Activated T-helper 1 cell treated with anti-CD3 and anti-CD28 coated beads, Interleukin-2, amount 50 U/mL, for 16 hours (primary cell): ENCODE measurements around the gene PTPRR.

Experiments
- DNase-seq, 2 donors: peaks; one replicate each; pipeline ENCODE4 v3.0.0-alpha.2; 2020; ENCODE audit warnings: low read depth in 1 of 2, low spot score in 1 of 2

PTPRR gene

GRCh38 chr12:70919176-70919575, 1.4 kb downstream of the PTPRR start:
- no peak for DNase-seq

GRCh38 chr12:70918321-70918720, 2.2 kb downstream of the PTPRR start:
- no peak for DNase-seq

- no peak for DNase-seq
These were observed 9.9 kb downstream of the PTPRR start for GRCh38 chr12:70910666-70911065.

- DNase-seq = no peak
These were observed 11.6 kb downstream of the PTPRR start for GRCh38 chr12:70908978-70909377.

- no peak for DNase-seq
These were observed 13.1 kb downstream of the PTPRR start for GRCh38 chr12:70907412-70907811.

- DNase-seq = no peak
These were observed 24.6 kb downstream of the PTPRR start for GRCh38 chr12:70895956-70896355.

GRCh38 chr12:70892593-70892992, 27.9 kb downstream of the PTPRR start:
- DNase-seq = no peak

GRCh38 chr12:70890895-70891832, 29.4 kb downstream of the PTPRR start:
- no peak for DNase-seq

GRCh38 chr12:70885956-70886355, 34.6 kb downstream of the PTPRR start:
- no peak for DNase-seq

GRCh38 chr12:70883855-70884254, 36.7 kb downstream of the PTPRR start:
- DNase-seq = no peak

- DNase-seq = no peak
These were observed 39.8 kb downstream of the PTPRR start for GRCh38 chr12:70880744-70881143.

- DNase-seq = no peak
These were observed 43.6 kb downstream of the PTPRR start for GRCh38 chr12:70876952-70877351.

GRCh38 chr12:70875628-70876027, 44.9 kb downstream of the PTPRR start:
- DNase-seq = no peak

- no peak for DNase-seq
These were observed 65.5 kb downstream of the PTPRR start for GRCh38 chr12:70854881-70855568.

GRCh38 chr12:70854138-70854537, 66.4 kb downstream of the PTPRR start:
- no peak for DNase-seq

GRCh38 chr12:70853326-70853725, 67.2 kb downstream of the PTPRR start:
- no peak for DNase-seq

GRCh38 chr12:70852416-70853150, 68.0 kb downstream of the PTPRR start:
- no peak for DNase-seq

- DNase-seq = no peak
These were observed 71.1 kb downstream of the PTPRR start for GRCh38 chr12:70849265-70849960.

- no peak for DNase-seq
These were observed 72.7 kb downstream of the PTPRR start for GRCh38 chr12:70847871-70848270.

GRCh38 chr12:70845268-70845667, 75.3 kb downstream of the PTPRR start:
- no peak for DNase-seq

GRCh38 chr12:70843363-70843762, 77.2 kb downstream of the PTPRR start:
- DNase-seq = no peak
